AML-193 (cell line): Measurements from ENCODE around the gene GMDS.

Source experiments
- DNase-seq, 2 experiments: peaks; one replicate each; lab custom pipeline; 2025; lab: John Stamatoyannopoulos, UW

GMDS gene

GRCh38 chr6:1832844-1833787 is 412.3 kb downstream of the GMDS start:
- DNase-seq = no peak

GRCh38 chr6:1832358-1832757 is 413.0 kb downstream of the GMDS start:
- no peak for DNase-seq

GRCh38 chr6:1827984-1828793 is 417.2 kb downstream of the GMDS start:
- no peak for DNase-seq

- no peak for DNase-seq
These were observed 419.5 kb downstream of the GMDS start for GRCh38 chr6:1825926-1826325.

GRCh38 chr6:1825277-1825676 is 420.1 kb downstream of the GMDS start:
- peak in 1 of 2 experiments; percentile 6 for DNase-seq

- DNase-seq = no peak
These were observed 423.8 kb downstream of the GMDS start for GRCh38 chr6:1821513-1822183.

GRCh38 chr6:1821164-1821512 is 424.3 kb downstream of the GMDS start:
- no peak for DNase-seq

- DNase-seq = no peak
These were observed 424.7 kb downstream of the GMDS start for GRCh38 chr6:1820714-1821113.

- DNase-seq = no peak
These were observed 425.2 kb downstream of the GMDS start for GRCh38 chr6:1820165-1820564.

- DNase-seq = no peak
These were observed 426.4 kb downstream of the GMDS start for GRCh38 chr6:1819007-1819406.

- DNase-seq = no peak
These were observed 428.2 kb downstream of the GMDS start for GRCh38 chr6:1817033-1817761.

- DNase-seq = no peak
These were observed 429.5 kb downstream of the GMDS start for GRCh38 chr6:1815827-1816452.

GRCh38 chr6:1814279-1814678 is 431.1 kb downstream of the GMDS start:
- DNase-seq = no peak

- no peak for DNase-seq
These were observed 432.9 kb downstream of the GMDS start for GRCh38 chr6:1812487-1812886.

- no peak for DNase-seq
These were observed 433.4 kb downstream of the GMDS start for GRCh38 chr6:1812034-1812433.

GRCh38 chr6:1810880-1811279 is 434.5 kb downstream of the GMDS start:
- no peak for DNase-seq

GRCh38 chr6:1809291-1809988 is 436.0 kb downstream of the GMDS start:
- no peak for DNase-seq

- no peak for DNase-seq
These were observed 438.5 kb downstream of the GMDS start for GRCh38 chr6:1806935-1807334.

- DNase-seq = no peak
These were observed 442.7 kb downstream of the GMDS start for GRCh38 chr6:1802491-1803395.

GRCh38 chr6:1801401-1801800 is 444.0 kb downstream of the GMDS start:
- DNase-seq = no peak
